IMR-90 (cell line): ENCODE measurements around the gene KRTAP10-1. TPM values are rescaled to one million over a fixed set of nuclear protein-coding genes. Genes with fewer than 3 reads are reported as not detected.

ENCODE experiments used
- ATAC-seq: fragments of 200-7000 bp; cut with Tn5 transposase; 2 replicates; pipeline ENCODE4 v1.9.1; 2020; ENCODE audit warnings: low read depth, mild to moderate bottlenecking, moderate library complexity
- BruUV-seq: library from RNA; stranded (reverse); fragments of 400-500 nt; replicated peaks from 2 replicates; lab custom pipeline; 2021; lab: Mats Ljungman, UMichigan
- CTCF ChIA-PET: fragments of 300-600 bp; formaldehyde crosslinking; extraction: SDS; loops from one replicate; lab custom pipeline; 2021; ENCODE audit warnings: antibody characterized with exemption; lab: Yijun Ruan, JAX
- POLR2A ChIA-PET: fragments of 300-600 bp; sonication (Branson Sonifier 250); formaldehyde crosslinking; loops from one replicate; lab custom pipeline; 2022; ENCODE audit warnings: antibody characterized with exemption; ENCODE audit not compliant: unreplicated experiment; lab: Charles Lee
- DNase-seq: peaks from one replicate; pipeline ENCODE4 v3.0.0; 2013
- H2AFZ ChIP-seq: replicated peaks from 2 replicates; pipeline ENCODE3; 2013; ENCODE audit warnings: low read length, mild to moderate bottlenecking; ENCODE audit not compliant: poor library complexity
- H2AK5ac ChIP-seq: 2 replicates; pipeline ENCODE4 v1.6.1; 2013; ENCODE audit warnings: low read depth, low read length, inconsistent platforms
- H2AK9ac ChIP-seq: replicated peaks from 2 replicates; pipeline ENCODE3; 2013; ENCODE audit warnings: mild to moderate bottlenecking, low read depth, low read length, moderate library complexity; ENCODE audit not compliant: poor library complexity
- H2BK120ac ChIP-seq: 2 replicates; pipeline ENCODE4 v1.6.1; 2013; ENCODE audit warnings: low read depth, low read length, inconsistent platforms
- H2BK15ac ChIP-seq: 3 replicates; pipeline ENCODE4 v1.6.1; 2013; ENCODE audit warnings: low read depth, low read length, inconsistent platforms
- H2BK20ac ChIP-seq: 2 replicates; pipeline ENCODE4 v1.6.1; 2013; ENCODE audit warnings: low read depth, mild to moderate bottlenecking, inconsistent platforms, low read length, moderate library complexity
- H2BK5ac ChIP-seq: 2 replicates; pipeline ENCODE4 v1.6.1; 2013; ENCODE audit warnings: mild to moderate bottlenecking, low read depth, low read length, inconsistent platforms; ENCODE audit not compliant: poor library complexity, severe bottlenecking
- H3K14ac ChIP-seq: replicated peaks from 2 replicates; pipeline ENCODE4 v1.6.1; 2013; ENCODE audit warnings: low read depth, low read length, inconsistent platforms
- H3K18ac ChIP-seq: 2 replicates; pipeline ENCODE4 v1.6.1; 2013; ENCODE audit warnings: low read depth, low read length, control low read depth
- H3K23ac ChIP-seq: 2 replicates; pipeline ENCODE4 v1.6.1; 2013; ENCODE audit warnings: low read depth, low read length, inconsistent platforms
- H3K27ac ChIP-seq: 2 replicates; pipeline ENCODE4 v1.5.1; 2013; ENCODE audit warnings: mild to moderate bottlenecking, control low read depth, low read length; ENCODE audit not compliant: insufficient read depth
- H3K27me3 ChIP-seq: 2 replicates; pipeline ENCODE4 v1.6.1; 2013; ENCODE audit warnings: low read length; ENCODE audit not compliant: control insufficient read depth, insufficient read depth
- H3K36me3 ChIP-seq: 2 replicates; pipeline ENCODE4 v1.6.1; 2013; ENCODE audit warnings: low read length, mixed read lengths; ENCODE audit not compliant: control insufficient read depth, insufficient read depth
- H3K4ac ChIP-seq: 2 replicates; pipeline ENCODE4 v1.6.1; 2013; ENCODE audit warnings: low read depth, low read length, inconsistent platforms
- H3K4me1 ChIP-seq: 2 replicates; pipeline ENCODE4 v1.6.1; 2013; ENCODE audit warnings: low read length, mixed read lengths; ENCODE audit not compliant: control insufficient read depth, insufficient read depth
- H3K4me2 ChIP-seq: 2 replicates; pipeline ENCODE4 v1.6.1; 2013; ENCODE audit warnings: low read depth, mild to moderate bottlenecking, control low read depth, low read length, moderate library complexity
- H3K4me3 ChIP-seq: 2 replicates; pipeline ENCODE4 v1.5.1; 2013; ENCODE audit warnings: low read depth, mild to moderate bottlenecking, control low read depth, low read length, moderate library complexity; ENCODE audit not compliant: insufficient read depth
- H3K56ac ChIP-seq: 2 replicates; pipeline ENCODE4 v1.6.1; 2013; ENCODE audit warnings: low read length, inconsistent platforms; ENCODE audit not compliant: insufficient read depth; ENCODE audit errors: extremely low read depth
- H3K79me1 ChIP-seq, 2 experiments: 2 replicates each; pipeline ENCODE4 v1.6.1; 2013; ENCODE audit warnings: low read length in 2 of 2, inconsistent platforms in 1 of 2, low read depth in 1 of 2
- H3K9ac ChIP-seq: 2 replicates; pipeline ENCODE4 v1.6.1; 2013; ENCODE audit warnings: low read depth, low read length, control low read depth
- H3K9me1 ChIP-seq: 2 replicates; pipeline ENCODE4 v1.6.1; 2013; ENCODE audit warnings: low read length, inconsistent platforms; ENCODE audit not compliant: insufficient read depth
- H3K9me3 ChIP-seq: 2 replicates; pipeline ENCODE4 v1.6.1; 2013; ENCODE audit warnings: low read length; ENCODE audit not compliant: control insufficient read depth, insufficient read depth
- H4K20me1 ChIP-seq: 2 replicates; pipeline ENCODE4 v1.6.1; 2013; ENCODE audit warnings: low read length, inconsistent platforms; ENCODE audit not compliant: insufficient read depth
- H4K5ac ChIP-seq: 2 replicates; pipeline ENCODE4 v1.6.1; 2013; ENCODE audit warnings: mild to moderate bottlenecking, low read depth, low read length, control low read depth
- H4K8ac ChIP-seq, 2 experiments: 2 replicates each; pipeline ENCODE4 v1.6.1; 2013; ENCODE audit warnings: low read depth in 2 of 2, low read length in 2 of 2, control low read depth in 1 of 2, inconsistent platforms in 1 of 2
- H4K91ac ChIP-seq: 2 replicates; pipeline ENCODE4 v1.6.1; 2013; ENCODE audit warnings: low read depth, low read length, inconsistent platforms; ENCODE audit not compliant: insufficient read depth
- CHD1 ChIP-seq: IDR thresholded peaks from 2 replicates; pipeline ENCODE4 v1.6.1; 2012; ENCODE audit warnings: low read depth, low read length, improper control_type of control experiment
- MAZ ChIP-seq: IDR thresholded peaks from 2 replicates; pipeline ENCODE4 v1.6.1; 2012; ENCODE audit warnings: low read depth, mild to moderate bottlenecking, low read length, improper control_type of control experiment, moderate library complexity, borderline replicate concordance
- POLR2A ChIP-seq: IDR thresholded peaks from 2 replicates; pipeline ENCODE4 v1.6.1; 2012; ENCODE audit warnings: mild to moderate bottlenecking, low read depth, low read length
- RFX5 ChIP-seq: IDR thresholded peaks from 2 replicates; pipeline ENCODE4 v1.8.0; 2012; ENCODE audit warnings: low read depth, mild to moderate bottlenecking, low read length, moderate library complexity
- WGBS, 2 experiments: methylation state at CpG; one replicate each; pipeline versions ENCODE4 v1.1.5 to v1.1.7; 2013; ENCODE audit warnings: missing lambda C conversion rate in 2 of 2; ENCODE audit not compliant: insufficient read length in 1 of 2; ENCODE audit errors: extremely low coverage in 2 of 2; 5-methylcytosine and 5-hydroxymethylcytosine counted together
- dilution Hi-C: fragments of 300-500 bp; cut with HindIII; formaldehyde crosslinking; loops from one replicate; pipeline ENCODE4 v1.14.3; 2018; ENCODE audit warnings: low sequenced_read_pairs; ENCODE audit not compliant: unreplicated experiment
- in situ Hi-C: fragments of 300-500 bp; cut with MboI; formaldehyde crosslinking; loops from 3 replicates; pipeline ENCODE4 v1.14.3; 2019; ENCODE audit warnings: low sequenced_read_pairs, inconsistent platforms, mixed read lengths
- intact Hi-C: fragments of 100-400 bp; cut with micrococcal nuclease; formaldehyde crosslinking; loops from 2 replicates; pipeline ENCODE4 v1.10.0; 2022
- polyA plus RNA-seq, 3 experiments: library from polyadenylated mRNA; depleted of rRNA; stranded (reverse); fragments of >200 nt; gene quantifications; 2 replicates each; pipeline ENCODE4 v1.2.3, GENCODE V29; 2012; ENCODE audit warnings: low replicate concordance in 1 of 3
- total RNA-seq: library from RNA; depleted of rRNA; stranded (reverse); fragments of >200 nt; gene quantifications from 2 replicates; pipeline ENCODE4 v1.2.3, GENCODE V29; 2012
- TF ChIP-seq, protein P1 (sequence below): conservative IDR thresholded peaks from 2 replicates; pipeline ENCODE4 v1.5.1; 2012; ENCODE audit warnings: mild to moderate bottlenecking, low read depth, low read length, improper control_type of control experiment

KRTAP10-1 gene
- total and polyA plus RNA-seq, 2 of the 4 experiments (the other 2 are of a cell fraction): not detected

DNA sequence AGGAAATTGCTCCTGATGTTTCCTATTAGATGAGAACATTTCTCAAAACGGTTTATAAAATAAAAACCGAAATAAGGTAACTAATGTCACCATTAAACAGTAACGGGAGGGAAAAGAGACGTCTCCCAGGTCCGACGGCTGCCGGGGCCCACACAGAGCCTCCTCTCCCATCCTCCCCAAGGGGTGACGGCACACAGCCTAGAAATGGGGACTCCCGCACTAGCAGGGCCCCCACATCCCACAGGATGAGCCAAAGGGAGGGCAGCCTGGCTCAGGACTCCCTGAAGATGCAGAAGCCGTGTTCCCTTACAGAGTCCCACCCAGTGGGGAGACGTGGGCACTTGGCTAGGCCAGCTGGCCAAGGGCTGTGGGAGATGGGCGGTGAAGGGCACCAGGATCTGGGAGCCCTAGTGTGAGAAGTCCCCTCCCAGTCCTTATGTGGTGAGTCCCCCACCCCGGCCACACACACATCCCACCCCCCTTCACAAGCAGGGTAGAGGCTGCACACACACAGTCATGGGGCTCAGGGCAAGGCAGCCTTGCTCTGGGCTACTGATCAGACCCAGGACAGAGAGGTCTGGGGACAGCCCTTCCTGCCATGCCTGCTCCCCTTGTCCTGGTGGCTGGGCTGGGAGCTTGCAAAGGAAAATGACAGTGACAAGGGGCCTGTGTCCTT lies 15.3 kb upstream of the KRTAP10-1 start (continued):
- TF ChIP-seq, protein P1, sequence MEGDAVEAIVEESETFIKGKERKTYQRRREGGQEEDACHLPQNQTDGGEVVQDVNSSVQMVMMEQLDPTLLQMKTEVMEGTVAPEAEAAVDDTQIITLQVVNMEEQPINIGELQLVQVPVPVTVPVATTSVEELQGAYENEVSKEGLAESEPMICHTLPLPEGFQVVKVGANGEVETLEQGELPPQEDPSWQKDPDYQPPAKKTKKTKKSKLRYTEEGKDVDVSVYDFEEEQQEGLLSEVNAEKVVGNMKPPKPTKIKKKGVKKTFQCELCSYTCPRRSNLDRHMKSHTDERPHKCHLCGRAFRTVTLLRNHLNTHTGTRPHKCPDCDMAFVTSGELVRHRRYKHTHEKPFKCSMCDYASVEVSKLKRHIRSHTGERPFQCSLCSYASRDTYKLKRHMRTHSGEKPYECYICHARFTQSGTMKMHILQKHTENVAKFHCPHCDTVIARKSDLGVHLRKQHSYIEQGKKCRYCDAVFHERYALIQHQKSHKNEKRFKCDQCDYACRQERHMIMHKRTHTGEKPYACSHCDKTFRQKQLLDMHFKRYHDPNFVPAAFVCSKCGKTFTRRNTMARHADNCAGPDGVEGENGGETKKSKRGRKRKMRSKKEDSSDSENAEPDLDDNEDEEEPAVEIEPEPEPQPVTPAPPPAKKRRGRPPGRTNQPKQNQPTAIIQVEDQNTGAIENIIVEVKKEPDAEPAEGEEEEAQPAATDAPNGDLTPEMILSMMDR: no peak

- H3K4me2 ChIP-seq: no peak overlapping the region
- H2BK15ac ChIP-seq: no peak overlapping the region
- intact Hi-C loops (no loop called here), dilution Hi-C loops (no loop called here), in situ Hi-C loops (no loop called here)
- no peaks in the 10 kb centered on the region for H3K9me3 ChIP-seq
- no peak overlapping the region for H3K56ac ChIP-seq
- ChIA-PET CTCF (no interaction called here), POLR2A (no interaction called here)
- no peaks in the 10 kb centered on the region for H3K4me1 ChIP-seq
- no peak overlapping the region for H4K91ac ChIP-seq
- ATAC-seq: no peak
- H3K79me1 ChIP-seq: no peaks in the 10 kb centered on the region
- no peak overlapping the region for H4K8ac ChIP-seq
- H2BK5ac ChIP-seq: no peak overlapping the region
- H3K9me1 ChIP-seq: no peaks in the 10 kb centered on the region
- 48% methylated on average over 5 of the region's 13 CpGs; no CpG with 5 or more reads in 1 of the 2 experiments for WGBS, 2 experiments
- no peak overlapping the region for H3K18ac ChIP-seq
- H2AK5ac ChIP-seq: no peak overlapping the region
- H4K20me1 ChIP-seq: no peaks in the 10 kb centered on the region
- H3K4ac ChIP-seq: no peak overlapping the region
- H4K5ac ChIP-seq: no peak overlapping the region
- no TSS peak for BruUV-seq
- H3K23ac ChIP-seq: no peak overlapping the region
- no peak overlapping the region for H2AK9ac ChIP-seq
- no peak overlapping the region for H2BK120ac ChIP-seq
- H2BK20ac ChIP-seq: no peak overlapping the region
- no peak overlapping the region for H3K4me3 ChIP-seq
- H2AFZ ChIP-seq: no peak overlapping the region
- H3K36me3 ChIP-seq: no peaks in the 10 kb centered on the region
- H3K9ac ChIP-seq: no peak overlapping the region
- no peak overlapping the region for H3K14ac ChIP-seq
- no peak overlapping the region for H3K27ac ChIP-seq
- no peak for TF ChIP-seq RFX5
- TF ChIP-seq, protein P1: no peak
- no peak for TF ChIP-seq MAZ
- TF ChIP-seq CHD1: no peak
- TF ChIP-seq POLR2A: no peak
- DNase-seq: no peak
- H3K27me3 ChIP-seq: peaks cover 21% of the 10 kb centered on the region
Observed at GRCh38 chr21:44552681-44553080, 12.7 kb upstream of the KRTAP10-1 start.
